HepG2 (cell line): ENCODE results near the gene PRDX3. TPM values are rescaled to one million over a fixed set of nuclear protein-coding genes. Genes with fewer than 3 reads are reported as not detected.
A peak's percentile ranks its signal among the peaks of the same experiment; 100 is the strongest.

Source experiments
- ARNT2 ChIP-seq: sonication (generic); formaldehyde crosslinking; IDR thresholded peaks from 2 replicates; pipeline ENCODE4 v1.8.0; 2022; ENCODE audit warnings: mild to moderate bottlenecking, low read depth, missing genetic modification reagents, moderate library complexity
- ASH2L ChIP-seq: fragments of 300-600, 200-600 bp; sonication (generic); IDR thresholded peaks from 2 replicates; pipeline ENCODE4 v1.7.0; 2017; ENCODE audit warnings: low read depth, mild to moderate bottlenecking, moderate library complexity, mixed read lengths, low read length; ENCODE audit not compliant: insufficient read length
- CBX1 ChIP-seq: IDR thresholded peaks from one replicate; pipeline ENCODE4 v1.6.1; 2016; ENCODE audit warnings: antibody characterized with exemption, low read depth
- CCDC6 ChIP-seq: sonication (generic); formaldehyde crosslinking; IDR thresholded peaks from 2 replicates; pipeline ENCODE4 v1.8.1; 2022; ENCODE audit warnings: mild to moderate bottlenecking, missing genetic modification reagents, moderate library complexity
- HES4 ChIP-seq: sonication (generic); formaldehyde crosslinking; IDR thresholded peaks from 2 replicates; pipeline ENCODE4 v1.9.0; 2021; ENCODE audit warnings: mild to moderate bottlenecking, missing genetic modification reagents, borderline replicate concordance
- HNF4G ChIP-seq, 2 experiments: sonication (generic) in 1 of 2; formaldehyde crosslinking in 1 of 2; IDR thresholded peaks; 2 replicates each; pipeline versions ENCODE4 v1.4.0 to v1.6.1; 2011 to 2020; ENCODE audit warnings: borderline replicate concordance in 2 of 2, low read depth in 2 of 2, mild to moderate bottlenecking in 2 of 2, low read length in 1 of 2, missing genetic modification reagents in 1 of 2, moderate library complexity in 1 of 2
- HNRNPK ChIP-seq: fragments of 200-400 bp; formaldehyde crosslinking; IDR thresholded peaks from 2 replicates; pipeline ENCODE4 v1.6.1; 2018; ENCODE audit warnings: low read length, low read depth, moderate library complexity, mild to moderate bottlenecking; ENCODE audit not compliant: poor library complexity, severe bottlenecking
- KDM2A ChIP-seq: sonication (generic); formaldehyde crosslinking; IDR thresholded peaks from 2 replicates; pipeline ENCODE4 v1.4.0; 2020; ENCODE audit warnings: low read depth, missing genetic modification reagents, borderline replicate concordance
- MAFF ChIP-seq: IDR thresholded peaks from 2 replicates; pipeline ENCODE4 v1.6.1; 2011; ENCODE audit warnings: low read depth, low read length, improper control_type of control experiment
- MYNN ChIP-seq: sonication (generic); formaldehyde crosslinking; IDR thresholded peaks from 2 replicates; pipeline ENCODE4 v1.4.0; 2020; ENCODE audit warnings: mild to moderate bottlenecking, low read depth, missing genetic modification reagents
- NFKB2 ChIP-seq: sonication (generic); formaldehyde crosslinking; IDR thresholded peaks from 2 replicates; pipeline ENCODE4 v1.4.0; 2020; ENCODE audit warnings: missing genetic modification reagents, borderline replicate concordance
- ONECUT2 ChIP-seq: sonication (generic); formaldehyde crosslinking; IDR thresholded peaks from 2 replicates; pipeline ENCODE4 v1.4.0; 2020; ENCODE audit warnings: missing genetic modification reagents
- RFXAP ChIP-seq: sonication (generic); formaldehyde crosslinking; IDR thresholded peaks from 2 replicates; pipeline ENCODE4 v1.4.0; 2020; ENCODE audit warnings: missing genetic modification reagents, borderline replicate concordance
- SRY ChIP-seq: sonication (generic); formaldehyde crosslinking; IDR thresholded peaks from 2 replicates; pipeline ENCODE4 v1.8.0; 2022; ENCODE audit warnings: mild to moderate bottlenecking, missing genetic modification reagents
- SSRP1 ChIP-seq: IDR thresholded peaks from 2 replicates; pipeline ENCODE4 v1.6.1; 2016; ENCODE audit warnings: control low read depth
- STAG1 ChIP-seq: sonication (generic); formaldehyde crosslinking; IDR thresholded peaks from 2 replicates; pipeline ENCODE4 v1.4.0; 2020; ENCODE audit warnings: missing genetic modification reagents
- TGIF2 ChIP-seq: IDR thresholded peaks from 2 replicates; pipeline ENCODE4 v1.6.1; 2016; ENCODE audit warnings: control low read depth, missing compliant biosample characterization
- ZNF160 ChIP-seq: sonication (generic); formaldehyde crosslinking; IDR thresholded peaks from 2 replicates; pipeline ENCODE4 v1.8.0; 2022; ENCODE audit warnings: mild to moderate bottlenecking, inconsistent platforms, missing genetic modification reagents
- ZNF20 ChIP-seq: sonication (generic); formaldehyde crosslinking; IDR thresholded peaks from 2 replicates; pipeline ENCODE4 v1.4.0; 2020; ENCODE audit warnings: mild to moderate bottlenecking, moderate library complexity, missing genetic modification reagents
- ZNF224 ChIP-seq: sonication (generic); formaldehyde crosslinking; IDR thresholded peaks from 2 replicates; pipeline ENCODE4 v1.5.0; 2020; ENCODE audit warnings: mild to moderate bottlenecking, missing genetic modification reagents
- ZNF501 ChIP-seq: sonication (generic); formaldehyde crosslinking; IDR thresholded peaks from 2 replicates; pipeline ENCODE4 v1.5.1; 2020; ENCODE audit warnings: mild to moderate bottlenecking, moderate library complexity, missing genetic modification reagents
- ZNF747 ChIP-seq: sonication (generic); formaldehyde crosslinking; IDR thresholded peaks from 2 replicates; pipeline ENCODE4 v1.8.1; 2023; ENCODE audit warnings: missing genetic modification reagents, mild to moderate bottlenecking, borderline replicate concordance
- ZNF841 ChIP-seq: sonication (generic); formaldehyde crosslinking; IDR thresholded peaks from 2 replicates; pipeline ENCODE4 v1.8.1; 2023; ENCODE audit warnings: missing genetic modification reagents, borderline replicate concordance
- ZSCAN31 ChIP-seq: sonication (generic); formaldehyde crosslinking; IDR thresholded peaks from 2 replicates; pipeline ENCODE4 v1.5.0; 2020; ENCODE audit warnings: low read depth, mild to moderate bottlenecking, missing genetic modification reagents
- polyA plus RNA-seq, 8 experiments: library from polyadenylated mRNA; depleted of rRNA in 3 of 8; stranded (reverse) in 7 of 8; unstranded in 1 of 8; fragments of >200 nt; fragmentation: Illumina TruSeq in 4 of 8; extraction: Trizol in 4 of 8; gene quantifications; 2 replicates each; pipeline versions ENCODE4 v1.2.1 to v1.2.3, GENCODE V29; 2011 to 2016; ENCODE audit warnings: low read depth in 4 of 8, missing spikeins in 1 of 8, mixed read lengths in 1 of 8; ENCODE audit not compliant: insufficient read depth in 1 of 8
- total RNA-seq, 5 experiments: library from RNA; depleted of rRNA; stranded (reverse); fragments of >200 nt; fragmentation: Illumina TruSeq; extraction: Trizol; gene quantifications; 2 replicates each; pipeline ENCODE4 v1.2.3, GENCODE V29; 2016; ENCODE audit warnings: low read depth in 1 of 5
- TF ChIP-seq, protein P1 (sequence below): sonication (generic); formaldehyde crosslinking; conservative IDR thresholded peaks from 2 replicates; pipeline ENCODE4 v1.4.0; 2020; ENCODE audit warnings: missing genetic modification reagents
- TF ChIP-seq, protein P2 (sequence below): sonication (generic); formaldehyde crosslinking; IDR thresholded peaks from 2 replicates; pipeline ENCODE4 v1.5.1; 2020; ENCODE audit warnings: mild to moderate bottlenecking, missing genetic modification reagents, moderate library complexity

The PRDX3 gene
- total and polyA plus RNA-seq, 2 of the 13 experiments (the other 11 are each of a cell fraction or from before 2014, with no cell fraction given): 407 to 565 TPM

DNA sequence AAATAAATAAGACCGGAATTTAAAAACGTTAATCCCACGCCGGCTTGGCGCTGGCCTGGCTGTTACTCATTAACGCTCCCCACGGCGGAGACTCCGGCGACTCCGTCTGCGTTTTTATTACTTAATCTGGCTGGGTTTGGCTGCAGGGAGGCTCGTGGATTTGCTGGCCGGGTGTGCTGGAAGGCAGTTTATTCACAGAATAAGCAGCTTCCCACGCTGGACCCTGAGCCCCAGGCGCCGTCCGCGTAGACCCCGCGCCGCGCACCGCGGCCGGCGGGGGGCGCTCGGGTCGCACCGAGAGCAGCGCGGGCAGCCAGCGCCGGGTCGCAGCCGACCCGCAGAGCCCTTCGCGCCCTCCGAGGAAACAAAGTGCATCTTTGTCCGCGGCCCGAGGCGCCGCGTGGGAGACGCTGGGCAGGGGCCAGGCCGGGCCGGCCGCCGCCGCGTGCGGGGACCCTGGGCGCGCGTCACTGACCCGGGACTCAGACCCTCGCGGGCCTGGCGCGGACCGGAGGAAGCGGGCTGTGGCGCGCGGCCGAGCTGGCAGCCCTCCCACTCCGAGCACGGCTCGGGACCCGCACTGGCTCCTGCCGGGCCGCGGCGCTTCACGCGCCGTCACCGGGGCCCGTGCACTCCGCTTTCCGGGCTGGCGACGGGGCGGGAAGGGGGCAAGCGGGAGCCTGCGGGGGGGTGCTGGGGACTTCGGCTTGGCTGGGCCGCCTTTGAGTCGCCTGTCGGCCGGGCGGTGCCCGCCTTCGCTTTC lies 28.2 kb upstream of the PRDX3 start (continued):
- TF ChIP-seq, protein P1, sequence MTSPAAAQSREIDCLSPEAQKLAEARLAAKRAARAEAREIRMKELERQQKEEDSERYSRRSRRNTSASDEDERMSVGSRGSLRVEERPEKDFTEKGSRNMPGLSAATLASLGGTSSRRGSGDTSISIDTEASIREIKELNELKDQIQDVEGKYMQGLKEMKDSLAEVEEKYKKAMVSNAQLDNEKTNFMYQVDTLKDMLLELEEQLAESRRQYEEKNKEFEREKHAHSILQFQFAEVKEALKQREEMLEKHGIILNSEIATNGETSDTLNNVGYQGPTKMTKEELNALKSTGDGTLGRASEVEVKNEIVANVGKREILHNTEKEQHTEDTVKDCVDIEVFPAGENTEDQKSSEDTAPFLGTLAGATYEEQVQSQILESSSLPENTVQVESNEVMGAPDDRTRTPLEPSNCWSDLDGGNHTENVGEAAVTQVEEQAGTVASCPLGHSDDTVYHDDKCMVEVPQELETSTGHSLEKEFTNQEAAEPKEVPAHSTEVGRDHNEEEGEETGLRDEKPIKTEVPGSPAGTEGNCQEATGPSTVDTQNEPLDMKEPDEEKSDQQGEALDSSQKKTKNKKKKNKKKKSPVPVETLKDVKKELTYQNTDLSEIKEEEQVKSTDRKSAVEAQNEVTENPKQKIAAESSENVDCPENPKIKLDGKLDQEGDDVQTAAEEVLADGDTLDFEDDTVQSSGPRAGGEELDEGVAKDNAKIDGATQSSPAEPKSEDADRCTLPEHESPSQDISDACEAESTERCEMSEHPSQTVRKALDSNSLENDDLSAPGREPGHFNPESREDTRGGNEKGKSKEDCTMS: no peak
- TF ChIP-seq MYNN (CRISPR knock-in tag) (peak; percentile 72; the same call in 1 of the 2 replicates), SRY (no peak; the same call in 1 of the 2 replicates), HNRNPK (no peak), ZNF160 (no peak), MAFF (no peak), HNF4G (IDR thresholded peaks at IDR 0.05; ENCODE audit: borderline replicate concordance, low read depth, low read length) (0 out of 2 replicates have a peak, but pooled peaks have one; percentile 8), HNF4G (CRISPR knock-in tag; IDR thresholded peaks at IDR 0.05; ENCODE audit: borderline replicate concordance, low read depth) (no peak), ONECUT2 (CRISPR knock-in tag) (no peak), ZNF501 (CRISPR knock-in tag) (peak; percentile 84; the same call in 1 of the 2 replicates), ZNF20 (CRISPR knock-in tag) (0 out of 2 replicates have a peak, but pooled peaks have one; percentile 2), ZNF747 (CRISPR knock-in tag) (no peak), RFXAP (peak; percentile 41; the same call in 1 of the 2 replicates), ARNT2 (CRISPR knock-in tag) (peak; percentile 49; the same call in 1 of the 2 replicates), NFKB2 (0 out of 2 replicates have a peak, but pooled peaks have one; percentile 11), KDM2A (CRISPR knock-in tag) (0 out of 2 replicates have a peak, but pooled peaks have one; percentile 5), ZNF224 (no peak), ZSCAN31 (CRISPR knock-in tag) (peak; percentile 57; the same call in 1 of the 2 replicates), TGIF2 (CRISPR knock-in tag) (0 out of 2 replicates have a peak, but pooled peaks have one; percentile 18), STAG1 (CRISPR knock-in tag) (peak; percentile 75), SSRP1 (CRISPR knock-in tag) (no peak), ZNF841 (CRISPR knock-in tag) (0 out of 2 replicates have a peak, but pooled peaks have one; percentile 35), ASH2L (peak; percentile 63), HES4 (peak; percentile 53; the same call in 1 of the 2 replicates), CBX1 (no peak), CCDC6 (0 out of 2 replicates have a peak, but pooled peaks have one; percentile 42)
- TF ChIP-seq, protein P2, sequence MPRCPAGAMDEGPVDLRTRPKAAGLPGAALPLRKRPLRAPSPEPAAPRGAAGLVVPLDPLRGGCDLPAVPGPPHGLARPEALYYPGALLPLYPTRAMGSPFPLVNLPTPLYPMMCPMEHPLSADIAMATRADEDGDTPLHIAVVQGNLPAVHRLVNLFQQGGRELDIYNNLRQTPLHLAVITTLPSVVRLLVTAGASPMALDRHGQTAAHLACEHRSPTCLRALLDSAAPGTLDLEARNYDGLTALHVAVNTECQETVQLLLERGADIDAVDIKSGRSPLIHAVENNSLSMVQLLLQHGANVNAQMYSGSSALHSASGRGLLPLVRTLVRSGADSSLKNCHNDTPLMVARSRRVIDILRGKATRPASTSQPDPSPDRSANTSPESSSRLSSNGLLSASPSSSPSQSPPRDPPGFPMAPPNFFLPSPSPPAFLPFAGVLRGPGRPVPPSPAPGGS (CRISPR knock-in tag): peak; percentile 47; the same call in 1 of the 2 replicates
